SK-N-SH (cell line): ENCODE results near the gene PRPF40A. TPM values are rescaled to one million over a fixed set of nuclear protein-coding genes. Genes with fewer than 3 reads are reported as not detected.
A peak's percentile ranks its signal among the peaks of the same experiment; 100 is the strongest.

Experiments used
- CTCF ChIA-PET: fragments of 300-600, 350-600 bp; formaldehyde crosslinking; extraction: SDS; loops from one replicate; lab custom pipeline; 2021; lab: Yijun Ruan, JAX
- POLR2A ChIA-PET: fragments of 350-600 bp; sonication (Branson Sonifier 250); formaldehyde crosslinking; extraction: SDS; loops from one replicate; lab custom pipeline; 2020; ENCODE audit warnings: antibody characterized with exemption, inconsistent platforms; lab: Yijun Ruan, JAX
- DNase-seq: peaks from one replicate; pipeline ENCODE4 v3.0.0; 2012
- H2AFZ ChIP-seq: fragments of 200-600 bp; sonication (generic); 2 replicates; pipeline ENCODE4 v1.8.1; 2016; ENCODE audit warnings: antibody characterized with exemption, mild to moderate bottlenecking, low read depth
- H3F3A ChIP-seq: fragments of 200-600 bp; sonication (generic); replicated peaks from 2 replicates; pipeline ENCODE3; 2016; ENCODE audit warnings: antibody characterized with exemption, mild to moderate bottlenecking; ENCODE audit not compliant: insufficient read depth
- H3K27ac ChIP-seq, 2 experiments: fragments of 200-500 bp in 1 of 2; fragments of 200-600 bp in 1 of 2; sonication (Bioruptor generic) in 1 of 2; sonication (generic), shearing (Covaris generic) in 1 of 2; 2 replicates each; pipeline versions ENCODE4 v1.5.1 to v1.6.1; 2014 to 2016; ENCODE audit warnings: low read depth in 2 of 2, inconsistent platforms in 1 of 2, low read length in 1 of 2, mild to moderate bottlenecking in 1 of 2, mixed read lengths in 1 of 2
- H3K27me3 ChIP-seq: fragments of 200-600 bp; sonication (generic), shearing (Covaris generic); 2 replicates; pipeline ENCODE4 v1.6.1; 2016; ENCODE audit warnings: mixed run types; ENCODE audit not compliant: insufficient read depth
- H3K36me3 ChIP-seq, 2 experiments: fragments of 200-500 bp in 1 of 2; fragments of 200-600 bp in 1 of 2; sonication (Bioruptor generic) in 1 of 2; sonication (generic) in 1 of 2; replicated peaks in 1 of 2; 2 replicates each; pipeline versions ENCODE3 to v1.5.1; 2014 to 2016; ENCODE audit warnings: low read length in 1 of 2, mild to moderate bottlenecking in 1 of 2; ENCODE audit not compliant: insufficient read depth in 2 of 2, control insufficient read depth in 1 of 2
- H3K4me1 ChIP-seq, 2 experiments: fragments of 200-500 bp in 1 of 2; fragments of 200-600 bp in 1 of 2; sonication (Bioruptor generic) in 1 of 2; sonication (generic), shearing (Covaris generic) in 1 of 2; 2 replicates each; pipeline versions ENCODE4 v1.5.1 to v1.6.1; 2014 to 2016; ENCODE audit warnings: low read depth in 1 of 2, low read length in 1 of 2, mixed run types in 1 of 2; ENCODE audit not compliant: insufficient read depth in 2 of 2, control insufficient read depth in 1 of 2
- H3K4me2 ChIP-seq: fragments of 200-600 bp; sonication (generic), shearing (Covaris generic); 2 replicates; pipeline ENCODE4 v1.6.1; 2017; ENCODE audit warnings: mixed run types
- H3K4me3 ChIP-seq, 2 experiments: fragments of 200-500 bp in 1 of 2; fragments of 200-600 bp in 1 of 2; sonication (Bioruptor generic) in 1 of 2; sonication (generic), shearing (Covaris generic) in 1 of 2; 2 replicates each; pipeline versions ENCODE4 v1.5.1 to v1.8.1; 2014 to 2016; ENCODE audit warnings: low read depth in 2 of 2, inconsistent platforms in 1 of 2, low read length in 1 of 2, mild to moderate bottlenecking in 1 of 2, mixed read lengths in 1 of 2, moderate library complexity in 1 of 2
- H3K79me2 ChIP-seq: fragments of 200-600 bp; sonication (generic); 2 replicates; pipeline ENCODE4 v1.8.1; 2017; ENCODE audit warnings: mild to moderate bottlenecking; ENCODE audit not compliant: insufficient read depth
- H3K9ac ChIP-seq: fragments of 200-600 bp; sonication (generic); 2 replicates; pipeline ENCODE4 v1.6.1; 2017; ENCODE audit warnings: mixed run types
- H3K9me2 ChIP-seq: fragments of 200-600 bp; sonication (generic); 2 replicates; pipeline ENCODE4 v1.6.1; 2017; ENCODE audit warnings: mixed run types
- H3K9me3 ChIP-seq: fragments of 200-600 bp; sonication (generic); 2 replicates; pipeline ENCODE4 v1.6.1; 2017; ENCODE audit warnings: mixed run types, mild to moderate bottlenecking, moderate library complexity
- H4K20me1 ChIP-seq: fragments of 200-600 bp; sonication (generic); 2 replicates; pipeline ENCODE4 v1.6.1; 2017; ENCODE audit warnings: mild to moderate bottlenecking, mixed run types; ENCODE audit not compliant: insufficient read depth
- CTCF ChIP-seq: fragments of 200-600 bp; sonication (generic); IDR thresholded peaks from 2 replicates; pipeline ENCODE4 v1.6.1; 2017; ENCODE audit warnings: antibody characterized with exemption, mild to moderate bottlenecking, moderate library complexity
- EP300 ChIP-seq, 2 experiments: IDR thresholded peaks; 2 replicates each; pipeline versions ENCODE4 v1.4.0 to v1.6.1; 2012; ENCODE audit warnings: borderline replicate concordance in 1 of 2, low read depth in 1 of 2, low read length in 1 of 2
- EZH2phosphoT487 ChIP-seq: fragments of 200-600 bp; sonication (generic); IDR thresholded peaks from 2 replicates; pipeline ENCODE4 v1.6.1; 2017; ENCODE audit warnings: low read depth, mixed run types, mild to moderate bottlenecking, antibody characterized with exemption, moderate library complexity, borderline replicate concordance
- FOXJ3 ChIP-seq: sonication (generic); formaldehyde crosslinking; IDR thresholded peaks from 2 replicates; pipeline ENCODE4 v1.5.1; 2020; ENCODE audit warnings: mild to moderate bottlenecking, missing genetic modification reagents
- NFIC ChIP-seq: IDR thresholded peaks from 2 replicates; pipeline ENCODE4 v1.4.0; 2012; ENCODE audit warnings: borderline replicate concordance
- NRF1 ChIP-seq: IDR thresholded peaks from 2 replicates; pipeline ENCODE4 v1.6.1; 2012; ENCODE audit warnings: low read depth, mild to moderate bottlenecking, low read length
- PBX3 ChIP-seq: IDR thresholded peaks from 2 replicates; pipeline ENCODE4; 2012
- POLR2AphosphoS5 ChIP-seq: IDR thresholded peaks from 2 replicates; pipeline ENCODE4 v1.6.1; 2012; ENCODE audit warnings: low read depth, low read length
- RAD21 ChIP-seq: IDR thresholded peaks from 2 replicates; pipeline ENCODE4 v1.6.1; 2012; ENCODE audit warnings: mild to moderate bottlenecking, low read length
- RFX5 ChIP-seq: IDR thresholded peaks from 2 replicates; pipeline ENCODE4 v1.6.1; 2012; ENCODE audit warnings: mild to moderate bottlenecking, improper control_type of control experiment, low read length
- TCF12 ChIP-seq: IDR thresholded peaks from 2 replicates; pipeline ENCODE4 v1.4.0; 2012
- TEAD4 ChIP-seq: IDR thresholded peaks from 2 replicates; pipeline ENCODE4 v1.4.0; 2012; ENCODE audit warnings: mild to moderate bottlenecking, borderline replicate concordance; ENCODE audit not compliant: insufficient read depth
- USF2 ChIP-seq: fragments of 150-350 bp; IDR thresholded peaks from 2 replicates; pipeline ENCODE4 v1.6.1; 2017; ENCODE audit warnings: antibody characterized with exemption, low read length, low read depth, borderline replicate concordance
- YY1 ChIP-seq: IDR thresholded peaks from 2 replicates; pipeline ENCODE4 v1.4.0; 2012; ENCODE audit warnings: low read depth, mild to moderate bottlenecking
- WGBS: methylation state at CpG from one replicate; pipeline ENCODE4 v1.1.6; 2017; ENCODE audit warnings: low lambda C conversion rate; 5-methylcytosine and 5-hydroxymethylcytosine counted together
- polyA plus RNA-seq, 3 experiments: library from polyadenylated mRNA; depleted of rRNA; stranded (reverse); fragments of >200 nt; gene quantifications; 2 replicates each; pipeline ENCODE4 v1.2.3, GENCODE V29; 2012
- TF ChIP-seq, protein P1 (sequence below): fragments of 150-350 bp; IDR thresholded peaks from 2 replicates; pipeline ENCODE4 v1.6.1; 2016; ENCODE audit warnings: mild to moderate bottlenecking, low read depth, low read length

PRPF40A gene
- polyA plus RNA-seq, 1 of the 3 experiments (the other 2 are of a cell fraction): 55.8 TPM

DNA sequence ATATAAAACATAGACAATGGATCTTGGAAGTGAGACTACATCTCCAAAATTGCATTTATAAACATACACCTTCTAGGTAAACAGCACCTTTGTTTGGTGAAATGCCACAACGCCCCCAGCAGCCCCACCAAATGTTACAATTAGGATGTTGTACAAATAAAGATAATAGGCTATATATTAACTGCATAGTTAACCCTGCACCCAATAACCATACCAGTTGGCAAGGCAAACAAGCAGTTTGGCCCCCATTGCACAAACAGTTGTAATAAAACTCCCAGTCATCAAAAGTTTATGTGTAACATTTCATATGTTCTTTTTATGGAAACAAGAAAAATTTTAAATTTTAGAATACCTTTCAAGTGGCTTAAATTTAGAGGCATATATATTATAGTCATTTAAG, 67.3 kb downstream of the PRPF40A start (continued):
- no peak for TF ChIP-seq RAD21
- TF ChIP-seq YY1: no peak

GRCh38 chr2:152648336-152648735, 68.9 kb downstream of the PRPF40A start:
- WGBS: 53% methylated on average over 2 of the region's 2 CpGs
- no peak overlapping the region for H3K4me3 ChIP-seq
- no peak for TF ChIP-seq PBX3
- TF ChIP-seq EZH2phosphoT487: no peak
- no peak for TF ChIP-seq POLR2AphosphoS5
- TF ChIP-seq FOXJ3 (CRISPR knock-in tag): no peak
- TF ChIP-seq CTCF: peak; percentile 46
- no peak for TF ChIP-seq RFX5
- no peak for TF ChIP-seq NFIC
- no peak for TF ChIP-seq TCF12
- no peaks in the 10 kb centered on the region for H4K20me1 ChIP-seq
- ChIA-PET CTCF (interaction anchor here (0.8 to 2.7 kb wide), 8 partner anchors 9 to 452 kb away, joined by 3 to 9 read pairs (median 4); no protein-coding TSS in a partner anchor), POLR2A (no interaction called here)
- H3K9ac ChIP-seq: no peak overlapping the region
- H3F3A ChIP-seq: peaks cover 27% of the 10 kb centered on the region
- peak overlapping the region in 1 of 2 experiments; percentile 79; a peak in 3 of 4 replicates for H3K27ac ChIP-seq
- DNase-seq: no peak
- H3K9me3 ChIP-seq: no peaks in the 10 kb centered on the region
- H3K36me3 ChIP-seq: peaks cover 43 to 68% of the 10 kb centered on the region in 2 experiments
- H3K79me2 ChIP-seq: no peaks in the 10 kb centered on the region
- H2AFZ ChIP-seq: no peak overlapping the region
- no peak overlapping the region for H3K4me2 ChIP-seq
- H3K4me1 ChIP-seq: peaks cover 8 to 10% of the 10 kb centered on the region in 2 experiments
- H3K9me2 ChIP-seq: no peaks in the 10 kb centered on the region
- no peaks in the 10 kb centered on the region for H3K27me3 ChIP-seq

GRCh38 chr2:152647552-152647951, 69.7 kb downstream of the PRPF40A start:
- Histone ChIP-seq H3K9ac (no peak overlapping the region), H2AFZ (no peak overlapping the region), H3K4me3 (no peak overlapping the region), H3K36me3 (peaks cover 40 to 65% of the 10 kb centered on the region in 2 experiments), H3K27me3 (no peaks in the 10 kb centered on the region), H3K4me2 (no peak overlapping the region), H3K9me2 (no peaks in the 10 kb centered on the region), H4K20me1 (no peaks in the 10 kb centered on the region), H3K4me1 (peaks cover 8 to 10% of the 10 kb centered on the region in 2 experiments), H3K79me2 (no peaks in the 10 kb centered on the region), H3K27ac (peak overlapping the region; percentile 59 to 79; a peak in 3 of 4 replicates), H3K9me3 (no peaks in the 10 kb centered on the region), H3F3A (peaks cover 27% of the 10 kb centered on the region)
- POLR2A ChIA-PET: interaction anchor here (0.9 kb wide), 1 partner anchor 471 kb away, joined by 3 read pairs; no protein-coding TSS in a partner anchor
- CTCF ChIA-PET: interaction anchor here (1.1 to 4.0 kb wide), 7 partner anchors 12 to 622 kb away, joined by 3 to 32 read pairs (median 3); no protein-coding TSS in a partner anchor
- no peak for DNase-seq
- WGBS: 88% methylated on average over 9 of the region's 9 CpGs
- TF ChIP-seq NRF1 (no peak), USF2 (no peak), RFX5 (no peak), CTCF (no peak), TEAD4 (no peak), EP300 (IDR thresholded peaks at IDR 0.05; ENCODE audit: borderline replicate concordance in 1 of 2, low read depth in 1 of 2, low read length in 1 of 2) (no peak), FOXJ3 (CRISPR knock-in tag) (no peak), NFIC (no peak), YY1 (no peak)
- TF ChIP-seq, protein P1, sequence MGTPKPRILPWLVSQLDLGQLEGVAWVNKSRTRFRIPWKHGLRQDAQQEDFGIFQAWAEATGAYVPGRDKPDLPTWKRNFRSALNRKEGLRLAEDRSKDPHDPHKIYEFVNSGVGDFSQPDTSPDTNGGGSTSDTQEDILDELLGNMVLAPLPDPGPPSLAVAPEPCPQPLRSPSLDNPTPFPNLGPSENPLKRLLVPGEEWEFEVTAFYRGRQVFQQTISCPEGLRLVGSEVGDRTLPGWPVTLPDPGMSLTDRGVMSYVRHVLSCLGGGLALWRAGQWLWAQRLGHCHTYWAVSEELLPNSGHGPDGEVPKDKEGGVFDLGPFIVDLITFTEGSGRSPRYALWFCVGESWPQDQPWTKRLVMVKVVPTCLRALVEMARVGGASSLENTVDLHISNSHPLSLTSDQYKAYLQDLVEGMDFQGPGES: no peak
